HG03159 (cell line): ENCODE data around the gene RMND5B.
"Not testable (repeated sequence)": the region's sequence is repeated elsewhere in the genome, so short reads cannot be mapped to it uniquely, and the experiment has no call there.

Experiments
- ATAC-seq: cut with Tn5 transposase; IDR thresholded peaks from one replicate; pipeline ENCODE4 v1.9.1; 2021; ENCODE audit warnings: mild to moderate bottlenecking, moderate library complexity; ENCODE audit not compliant: unreplicated experiment

The RMND5B gene

GRCh38 chr5:178130576-178131445 lies at the start of gene RMND5B:
TSS of gene RMND5B (plus strand) at chr5:178131014. CDS start at chr5:178138120, 7,106 bp downstream.
- ATAC-seq, result peak; percentile 87

DNA sequence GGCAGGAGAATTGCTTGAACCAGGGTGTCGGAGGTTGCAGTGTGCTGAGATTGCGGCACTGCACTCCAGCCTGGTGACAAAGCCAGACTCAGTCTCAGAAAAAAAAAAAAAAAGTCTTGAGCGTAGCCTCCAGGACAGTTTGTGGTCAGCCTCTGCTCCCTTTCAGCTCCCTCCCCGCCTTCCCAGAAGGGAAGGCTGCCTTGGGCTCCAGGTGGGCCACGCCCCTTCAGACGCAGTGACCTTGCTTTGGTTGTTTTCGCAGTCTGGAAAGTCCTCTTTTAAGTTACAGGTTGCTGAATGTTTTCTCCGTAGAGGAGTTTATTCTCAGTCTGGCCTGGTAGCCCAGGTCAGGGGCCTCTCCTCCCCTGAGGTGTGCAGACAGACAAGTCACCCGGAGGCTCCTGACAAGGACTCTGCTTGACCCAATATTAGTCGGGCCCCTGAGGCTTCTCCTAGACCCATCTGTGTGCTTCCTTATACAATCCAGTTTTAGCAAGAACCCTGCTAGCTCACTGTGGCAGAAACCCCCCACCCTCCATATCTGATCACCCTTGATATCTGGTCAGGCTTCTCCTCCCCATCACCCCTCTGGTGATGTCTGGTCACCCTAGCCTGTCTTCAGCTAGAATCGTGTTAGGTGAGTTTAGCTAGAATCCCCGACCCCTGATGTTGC lies 49.1 kb upstream of the RMND5B start:
- no peak for ATAC-seq

DNA sequence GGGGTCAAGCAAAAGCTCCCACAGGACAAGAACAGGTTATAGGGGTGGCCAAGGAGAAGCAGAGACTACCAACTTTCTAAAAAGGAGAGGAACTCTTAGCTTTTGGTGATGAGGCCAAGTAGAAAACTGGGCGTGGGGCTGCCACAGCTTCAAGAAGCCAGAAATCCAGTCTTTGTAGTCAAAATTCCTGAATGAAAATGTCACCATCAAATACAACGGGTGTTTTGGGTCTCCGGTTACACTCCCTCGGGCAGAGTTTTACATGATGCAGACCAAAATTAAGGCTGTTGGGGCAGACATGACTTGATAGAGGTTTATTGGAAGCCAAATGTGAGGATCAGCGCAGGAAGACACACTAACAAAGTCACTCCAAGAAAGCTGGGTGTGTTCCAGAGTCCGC lies 46.9 kb upstream of the RMND5B start:
- ATAC-seq, result no peak

GRCh38 chr5:178085316-178085715 lies 45.5 kb upstream of the RMND5B start:
- no peak for ATAC-seq

DNA sequence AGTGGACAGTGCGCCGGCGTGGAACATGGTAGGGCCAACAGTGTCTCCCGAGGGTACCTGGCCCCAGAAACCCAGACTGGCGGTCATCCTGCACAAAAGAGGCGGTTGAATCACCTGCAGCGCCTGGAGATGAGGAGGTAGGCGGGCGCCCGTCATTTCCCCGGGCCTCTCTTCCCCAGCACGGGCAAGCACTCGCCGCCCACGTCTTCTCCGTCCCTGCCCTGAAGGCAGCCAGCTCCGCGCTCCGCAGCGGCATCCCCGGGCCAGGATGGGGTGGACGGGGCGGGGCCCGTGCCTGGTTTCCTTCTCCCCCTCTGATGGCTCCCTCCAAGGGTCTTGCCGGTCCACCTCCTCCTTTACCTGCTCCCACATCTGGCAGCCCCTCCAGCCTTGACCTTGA lies 44.5 kb upstream of the RMND5B start:
- no peak for ATAC-seq

- ATAC-seq, result not testable (repeated sequence)
Measured at GRCh38 chr5:178087199-178087598, 43.6 kb upstream of the RMND5B start.

DNA sequence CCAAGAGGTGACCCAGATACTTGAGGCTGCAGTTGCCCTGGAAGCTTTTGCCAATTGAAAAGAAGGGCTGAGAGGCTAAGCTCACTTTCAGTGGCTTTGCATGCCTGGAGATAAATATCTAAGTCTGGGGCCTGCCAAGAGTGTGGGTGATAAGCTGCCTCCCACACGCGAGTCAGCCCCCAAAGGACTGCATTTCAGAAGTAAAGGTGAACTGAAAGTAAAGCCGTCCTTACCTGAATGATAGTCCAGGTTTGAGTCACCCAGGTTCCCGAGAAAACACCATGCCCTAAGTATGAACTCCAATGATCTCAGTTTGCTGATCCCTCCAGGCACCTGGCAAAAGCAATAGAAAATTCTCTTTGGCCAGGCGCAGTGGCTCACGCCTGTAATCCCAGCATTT lies 40.0 kb upstream of the RMND5B start:
- ATAC-seq, result no peak

DNA sequence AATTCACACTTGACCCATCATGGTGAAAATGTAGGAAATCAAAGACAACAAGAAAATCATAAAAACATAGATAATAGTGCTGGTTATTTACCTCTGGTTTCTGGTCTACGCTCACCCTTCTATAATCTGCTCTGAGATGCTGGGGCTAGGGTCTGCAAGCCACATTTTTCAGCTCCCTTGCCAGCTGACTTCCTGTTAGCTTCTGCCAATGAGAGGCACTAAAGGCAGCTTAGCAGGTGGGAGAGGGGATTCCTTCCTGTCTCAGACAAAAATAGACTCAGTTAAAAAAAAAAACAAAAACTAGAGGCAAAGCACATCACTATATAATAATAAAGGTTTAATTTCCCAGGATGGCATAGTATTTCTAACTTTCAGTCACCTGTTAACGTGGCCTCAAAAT lies 37.7 kb upstream of the RMND5B start:
- ATAC-seq, result no peak

GRCh38 chr5:178094345-178094744 lies 36.5 kb upstream of the RMND5B start:
- no peak for ATAC-seq

GRCh38 chr5:178098685-178099084 lies 32.1 kb upstream of the RMND5B start:
- no peak for ATAC-seq

GRCh38 chr5:178103612-178104011 lies 27.2 kb upstream of the RMND5B start:
- ATAC-seq, result no peak

DNA sequence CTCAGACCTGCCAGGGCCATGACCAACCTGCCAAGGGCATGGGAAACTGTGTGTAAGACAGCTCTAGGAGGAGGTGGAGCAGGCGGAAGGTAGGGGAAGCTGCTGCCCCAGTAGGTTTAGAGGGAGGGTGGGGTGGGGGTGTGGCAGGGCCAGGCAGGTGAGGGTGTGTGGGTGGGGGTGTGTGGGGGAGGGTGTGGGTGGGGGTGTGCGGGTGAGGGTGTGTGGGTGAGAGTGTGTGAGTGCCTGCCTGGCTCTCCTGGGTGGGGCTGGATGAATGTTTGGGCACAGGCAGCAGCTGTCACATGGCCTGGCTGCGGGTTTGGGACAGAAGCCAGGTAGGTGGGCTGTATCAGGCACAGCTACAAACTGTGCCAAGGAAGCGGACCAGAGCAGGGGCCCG lies 26.3 kb upstream of the RMND5B start:
- ATAC-seq, result no peak

DNA sequence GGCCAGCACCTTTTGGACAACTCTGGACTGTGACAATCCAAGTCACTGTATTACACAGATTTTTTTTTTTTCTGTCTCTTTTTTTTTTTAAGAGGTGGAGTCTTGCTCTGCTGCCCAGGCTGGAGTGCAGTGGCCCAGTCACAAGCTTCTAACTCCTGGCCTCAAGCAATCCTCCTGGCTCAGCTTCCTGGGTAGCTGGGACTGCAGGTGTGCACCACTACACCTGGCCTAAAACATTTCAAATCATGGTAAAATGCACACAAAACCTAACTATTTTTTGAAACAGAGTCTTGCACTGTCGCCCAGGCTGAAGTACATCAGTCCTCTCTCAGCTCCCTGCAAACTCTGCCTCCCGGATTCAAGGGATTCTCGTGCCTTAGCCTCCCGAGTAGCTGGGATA lies 24.7 kb upstream of the RMND5B start:
- ATAC-seq, result no peak

DNA sequence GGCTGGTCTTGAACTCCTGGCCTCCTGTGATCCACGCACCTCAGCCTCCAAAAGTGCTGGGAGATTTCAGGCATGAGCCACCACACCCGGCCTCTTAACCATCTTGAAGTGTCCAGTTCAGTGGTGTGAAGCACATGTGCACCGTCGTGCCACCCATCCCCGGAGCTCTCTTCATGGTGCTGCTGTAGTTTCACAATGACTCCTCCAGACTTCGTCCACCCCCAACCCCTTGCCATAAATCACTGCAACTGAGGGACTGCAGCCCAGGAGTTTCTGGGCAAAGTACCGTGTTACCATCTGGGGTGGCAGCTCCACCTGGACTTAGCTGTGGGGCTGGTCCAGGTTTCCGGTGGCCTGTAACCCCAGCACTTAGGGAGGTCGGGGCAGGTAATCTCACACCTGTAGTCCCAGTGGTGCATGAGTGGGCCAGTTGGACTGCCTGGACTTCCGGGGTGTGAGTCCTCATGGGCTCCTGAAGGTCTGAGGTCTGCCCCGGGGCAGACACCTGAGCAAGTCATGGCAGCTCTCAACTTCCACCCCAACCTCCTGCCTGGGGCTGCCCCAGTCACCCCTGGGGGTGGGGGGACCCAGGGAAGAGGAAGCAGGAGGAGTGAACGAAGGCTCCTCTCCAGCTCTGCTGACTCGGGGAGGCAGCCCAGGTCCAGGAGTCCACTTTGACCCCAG lies 24.1 kb upstream of the RMND5B start:
- ATAC-seq, result no peak

- no peak for ATAC-seq
Measured at GRCh38 chr5:178107756-178108310, 23.0 kb upstream of the RMND5B start.

- no peak for ATAC-seq
Measured at GRCh38 chr5:178108446-178108845, 22.4 kb upstream of the RMND5B start.

GRCh38 chr5:178108966-178109365 lies 21.8 kb upstream of the RMND5B start:
- no peak for ATAC-seq

GRCh38 chr5:178110511-178110910 lies 20.3 kb upstream of the RMND5B start:
- ATAC-seq, result no peak

DNA sequence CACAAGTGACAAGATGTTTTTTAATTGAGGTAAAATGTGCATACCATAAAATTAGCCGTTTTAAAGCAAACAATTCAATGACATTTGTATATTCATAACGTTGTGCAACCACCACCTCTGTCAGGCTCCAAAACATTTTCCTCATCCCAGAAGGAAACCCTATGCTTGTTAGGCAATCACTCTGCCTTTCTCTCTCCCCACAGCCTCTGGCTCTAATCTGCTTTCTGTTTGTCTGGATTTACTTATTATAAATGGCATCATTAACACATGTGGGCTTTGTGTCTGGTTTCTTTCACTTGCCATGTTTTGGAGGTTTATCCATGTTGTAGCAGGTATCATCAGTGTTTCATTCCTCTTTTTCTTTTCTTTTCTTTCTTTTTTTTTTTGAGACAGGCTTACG lies 18.9 kb upstream of the RMND5B start:
- ATAC-seq, result no peak

DNA sequence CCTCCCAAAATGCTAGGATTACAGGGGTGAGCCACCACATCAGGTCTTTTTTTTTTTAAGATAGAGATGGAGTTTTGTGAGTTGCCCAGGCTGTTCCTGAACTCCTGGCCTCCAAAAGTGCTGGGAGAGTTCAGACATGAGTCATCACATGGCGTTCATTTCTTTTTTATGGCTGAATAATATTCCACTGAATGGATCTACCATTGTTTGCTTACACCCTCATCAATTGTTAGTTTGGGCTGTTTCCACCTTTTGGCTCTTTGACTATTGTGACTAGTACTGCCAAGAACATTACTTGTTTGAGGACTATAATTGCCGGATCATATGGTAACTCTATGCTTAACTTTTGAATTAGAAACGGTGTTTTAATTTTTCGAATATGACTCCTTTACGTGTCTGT lies 18.3 kb upstream of the RMND5B start:
- ATAC-seq, result no peak

GRCh38 chr5:178113141-178113787 lies 17.6 kb upstream of the RMND5B start, which contains the start of gene N4BP3:
TSS of gene N4BP3 (plus strand) at chr5:178113532. CDS start at chr5:178119584, 6,052 bp downstream.
- ATAC-seq, result peak; percentile 69
